Astrocyte (in vitro differentiated cells and primary cell): ENCODE data around the gene RFTN1. TPM values are rescaled to one million over a fixed set of nuclear protein-coding genes. Genes with fewer than 3 reads are reported as not detected.

Experiments used
- DNase-seq: peaks from one replicate; pipeline ENCODE4 v3.0.0-alpha.2; 2010; ENCODE audit warnings: low read depth
- FAIRE-seq: peaks from 2 replicates; lab custom pipeline; 2011; peaks lifted over from hg19 to GRCh38; lab: Jason Lieb, UNC
- H2AFZ ChIP-seq: 2 replicates; pipeline ENCODE4 v1.6.0; 2012; ENCODE audit warnings: low read depth, low read length, inconsistent platforms
- H3K27ac ChIP-seq: 2 replicates; pipeline ENCODE4 v1.5.1; 2011; ENCODE audit warnings: low read depth, low read length, inconsistent platforms
- H3K27me3 ChIP-seq: 2 replicates; pipeline ENCODE4 v1.6.0; 2011; ENCODE audit warnings: low read length, inconsistent platforms; ENCODE audit not compliant: insufficient read depth
- H3K36me3 ChIP-seq: 2 replicates; pipeline ENCODE4 v1.5.1; 2011; ENCODE audit warnings: low read length, inconsistent platforms; ENCODE audit not compliant: insufficient read depth
- H3K4me1 ChIP-seq: 2 replicates; pipeline ENCODE4 v1.5.1; 2011; ENCODE audit warnings: low read length, inconsistent platforms; ENCODE audit not compliant: insufficient read depth
- H3K4me2 ChIP-seq: 2 replicates; pipeline ENCODE4 v1.6.0; 2012; ENCODE audit warnings: low read length, inconsistent platforms
- H3K4me3 ChIP-seq: 2 replicates; pipeline ENCODE4 v1.5.1; 2011; ENCODE audit warnings: low read depth, mild to moderate bottlenecking, low read length, inconsistent platforms; ENCODE audit not compliant: insufficient read depth
- H3K79me2 ChIP-seq: 2 replicates; pipeline ENCODE4 v1.6.0; 2012; ENCODE audit warnings: mild to moderate bottlenecking, low read length, inconsistent platforms; ENCODE audit not compliant: insufficient read depth
- H3K9ac ChIP-seq: 2 replicates; pipeline ENCODE4 v1.6.0; 2012; ENCODE audit warnings: mild to moderate bottlenecking, low read length, inconsistent platforms
- H3K9me3 ChIP-seq: 2 replicates; pipeline ENCODE4 v1.5.1; 2012; ENCODE audit warnings: low read depth, mild to moderate bottlenecking, low read length, inconsistent platforms; ENCODE audit not compliant: insufficient read depth
- H4K20me1 ChIP-seq: 2 replicates; pipeline ENCODE4 v1.6.0; 2012; ENCODE audit warnings: low read length, inconsistent platforms; ENCODE audit not compliant: insufficient read depth
- H3K27ac Mint-ChIP-seq: one replicate; pipeline ENCODE4 v1.8.0; 2021; ENCODE audit warnings: mild to moderate bottlenecking, mixed read lengths; ENCODE audit not compliant: unreplicated experiment
- H3K27me3 Mint-ChIP-seq: one replicate; pipeline ENCODE4 v1.8.0; 2021; ENCODE audit warnings: low read depth, mixed read lengths; ENCODE audit not compliant: unreplicated experiment
- H3K36me3 Mint-ChIP-seq: one replicate; pipeline ENCODE4 v1.8.0; 2021; ENCODE audit warnings: low read depth, mixed read lengths; ENCODE audit not compliant: unreplicated experiment
- H3K4me1 Mint-ChIP-seq: one replicate; pipeline ENCODE4 v1.8.0; 2021; ENCODE audit warnings: low read depth, mixed read lengths; ENCODE audit not compliant: unreplicated experiment
- H3K4me3 Mint-ChIP-seq: one replicate; pipeline ENCODE4 v1.8.0; 2021; ENCODE audit warnings: mild to moderate bottlenecking, moderate library complexity, mixed read lengths; ENCODE audit not compliant: unreplicated experiment
- H3K9me3 Mint-ChIP-seq: one replicate; pipeline ENCODE4 v1.8.0; 2021; ENCODE audit warnings: mild to moderate bottlenecking, mixed read lengths; ENCODE audit not compliant: unreplicated experiment
- EZH2 ChIP-seq: IDR thresholded peaks from 2 replicates; pipeline ENCODE4 v1.6.1; 2012; ENCODE audit warnings: mild to moderate bottlenecking, low read length, inconsistent platforms; ENCODE audit not compliant: insufficient read depth
- total RNA-seq: library from RNA; stranded (reverse); gene quantifications from 2 replicates; pipeline ENCODE4 v1.2.1, GENCODE V29; 2021
- TF ChIP-seq, protein P1 (sequence below): IDR thresholded peaks from 2 replicates; pipeline ENCODE4 v1.5.1; 2011; ENCODE audit warnings: low read depth, mild to moderate bottlenecking, inconsistent platforms, low read length, moderate library complexity; ENCODE audit not compliant: insufficient read depth

The RFTN1 gene
- total RNA-seq, 1 donor from 2014 or later, result 49.5 TPM

GRCh38 chr3:16338999-16339398 lies 174.5 kb downstream of the RFTN1 start:
- Histone ChIP-seq H3K4me2 (peak overlapping the region; percentile 6), H3K27me3 (no peaks in the 10 kb centered on the region), H2AFZ (no peak overlapping the region), H3K4me1 (peaks cover 7% of the 10 kb centered on the region), H3K4me3 (no peak overlapping the region), H3K9me3 (no peaks in the 10 kb centered on the region), H3K9ac (no peak overlapping the region), H3K27ac (peak overlapping the region; percentile 37), H3K36me3 (peaks cover 8% of the 10 kb centered on the region), H4K20me1 (peaks cover 29% of the 10 kb centered on the region), H3K79me2 (peaks cover 9% of the 10 kb centered on the region)
- TF ChIP-seq, protein P1, sequence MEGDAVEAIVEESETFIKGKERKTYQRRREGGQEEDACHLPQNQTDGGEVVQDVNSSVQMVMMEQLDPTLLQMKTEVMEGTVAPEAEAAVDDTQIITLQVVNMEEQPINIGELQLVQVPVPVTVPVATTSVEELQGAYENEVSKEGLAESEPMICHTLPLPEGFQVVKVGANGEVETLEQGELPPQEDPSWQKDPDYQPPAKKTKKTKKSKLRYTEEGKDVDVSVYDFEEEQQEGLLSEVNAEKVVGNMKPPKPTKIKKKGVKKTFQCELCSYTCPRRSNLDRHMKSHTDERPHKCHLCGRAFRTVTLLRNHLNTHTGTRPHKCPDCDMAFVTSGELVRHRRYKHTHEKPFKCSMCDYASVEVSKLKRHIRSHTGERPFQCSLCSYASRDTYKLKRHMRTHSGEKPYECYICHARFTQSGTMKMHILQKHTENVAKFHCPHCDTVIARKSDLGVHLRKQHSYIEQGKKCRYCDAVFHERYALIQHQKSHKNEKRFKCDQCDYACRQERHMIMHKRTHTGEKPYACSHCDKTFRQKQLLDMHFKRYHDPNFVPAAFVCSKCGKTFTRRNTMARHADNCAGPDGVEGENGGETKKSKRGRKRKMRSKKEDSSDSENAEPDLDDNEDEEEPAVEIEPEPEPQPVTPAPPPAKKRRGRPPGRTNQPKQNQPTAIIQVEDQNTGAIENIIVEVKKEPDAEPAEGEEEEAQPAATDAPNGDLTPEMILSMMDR, result no peak
- no peak for TF ChIP-seq EZH2
- H3K27me3 Mint-ChIP-seq, result no peaks in the 10 kb centered on the region
- H3K4me3 Mint-ChIP-seq, result no peak overlapping the region
- DNase-seq (peak; percentile 87), FAIRE-seq (peak; percentile 99)
- H3K27ac Mint-ChIP-seq, result no peak overlapping the region
- H3K36me3 Mint-ChIP-seq, result peaks cover 22% of the 10 kb centered on the region
- no peaks in the 10 kb centered on the region for H3K9me3 Mint-ChIP-seq
- H3K4me1 Mint-ChIP-seq, result peaks cover 21% of the 10 kb centered on the region

DNA sequence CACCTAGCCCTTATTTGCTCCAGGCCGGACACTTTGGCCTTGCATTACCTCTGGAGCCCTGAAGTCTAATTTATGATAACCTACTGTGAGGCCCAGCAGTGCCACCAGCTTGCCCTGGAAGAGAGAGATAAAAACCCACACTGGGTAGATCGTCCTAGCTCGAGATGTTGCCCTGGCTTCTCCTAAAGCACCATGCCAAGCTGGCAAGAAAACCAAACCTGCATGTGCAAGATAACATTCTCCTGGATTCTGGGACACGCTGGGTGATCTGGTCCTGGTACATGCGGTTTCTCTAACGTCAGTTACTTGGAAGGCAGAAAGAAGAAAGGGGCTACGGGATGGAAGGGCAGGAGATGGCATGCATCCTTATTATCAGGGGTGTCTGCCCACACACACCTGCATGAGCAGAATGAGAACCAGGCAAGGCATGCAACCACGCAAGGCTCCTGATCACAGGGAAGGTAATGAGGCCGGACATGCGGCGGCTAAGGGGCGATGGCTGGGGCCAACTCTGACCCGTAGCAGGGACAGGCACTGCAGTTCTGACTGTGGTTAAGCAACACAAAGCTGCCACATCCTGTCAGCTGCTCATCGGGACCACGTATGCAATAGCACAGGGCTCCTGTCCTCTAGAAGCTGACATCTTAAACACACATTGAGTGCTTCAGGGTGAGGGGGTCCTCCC lies 175.5 kb downstream of the RFTN1 start:
- H3K36me3 Mint-ChIP-seq, result peaks cover 19% of the 10 kb centered on the region
- Histone ChIP-seq H4K20me1 (peaks cover 29% of the 10 kb centered on the region), H3K4me2 (no peak overlapping the region), H3K9me3 (no peaks in the 10 kb centered on the region), H3K27ac (no peak overlapping the region), H2AFZ (no peak overlapping the region), H3K27me3 (no peaks in the 10 kb centered on the region), H3K9ac (no peak overlapping the region), H3K36me3 (peaks cover 8% of the 10 kb centered on the region), H3K79me2 (peaks cover 9% of the 10 kb centered on the region), H3K4me1 (peaks cover 7% of the 10 kb centered on the region), H3K4me3 (no peak overlapping the region)
- H3K9me3 Mint-ChIP-seq, result no peaks in the 10 kb centered on the region
- TF ChIP-seq, protein P1, result no peak
- TF ChIP-seq EZH2, result no peak
- H3K4me1 Mint-ChIP-seq, result peaks cover 27% of the 10 kb centered on the region
- FAIRE-seq (no peak), DNase-seq (no peak)
- no peaks in the 10 kb centered on the region for H3K27me3 Mint-ChIP-seq
- no peak overlapping the region for H3K4me3 Mint-ChIP-seq
- H3K27ac Mint-ChIP-seq, result no peak overlapping the region

GRCh38 chr3:16336825-16337224 lies 176.7 kb downstream of the RFTN1 start:
- Histone ChIP-seq H3K27ac (no peak overlapping the region), H3K79me2 (peaks cover 9% of the 10 kb centered on the region), H3K27me3 (no peaks in the 10 kb centered on the region), H3K9me3 (no peaks in the 10 kb centered on the region), H4K20me1 (peaks cover 29% of the 10 kb centered on the region), H2AFZ (no peak overlapping the region), H3K4me1 (peaks cover 7% of the 10 kb centered on the region), H3K4me2 (no peak overlapping the region), H3K9ac (no peak overlapping the region), H3K4me3 (no peak overlapping the region), H3K36me3 (peaks cover 8% of the 10 kb centered on the region)
- Mint-ChIP-seq H3K27me3 (no peaks in the 10 kb centered on the region), H3K36me3 (peaks cover 25% of the 10 kb centered on the region), H3K9me3 (peaks cover 2% of the 10 kb centered on the region), H3K4me3 (no peak overlapping the region), H3K27ac (no peak overlapping the region), H3K4me1 (peaks cover 36% of the 10 kb centered on the region)
- FAIRE-seq, result no peak
- TF ChIP-seq EZH2, result no peak
- TF ChIP-seq, protein P1, result no peak
- DNase-seq, result no peak
